Muscle layer of colon (tissue), 2 donors: ENCODE measurements around the gene ZNF467.

Experiments
- H3K27ac ChIP-seq: one replicate; pipeline ENCODE4 v1.7.0; 2013; ENCODE audit warnings: low read depth, mild to moderate bottlenecking, low read length, moderate library complexity
- H3K27me3 ChIP-seq, 2 donors: one replicate each; pipeline ENCODE4 v1.7.0; 2013; ENCODE audit warnings: low read length in 2 of 2, mild to moderate bottlenecking in 2 of 2; ENCODE audit not compliant: insufficient read depth in 2 of 2, control insufficient read depth in 1 of 2
- H3K36me3 ChIP-seq: one replicate; pipeline ENCODE4 v1.7.0; 2013; ENCODE audit warnings: mild to moderate bottlenecking, low read length; ENCODE audit not compliant: insufficient read depth
- H3K4me1 ChIP-seq: one replicate; pipeline ENCODE4 v1.7.0; 2013; ENCODE audit warnings: mild to moderate bottlenecking, low read length; ENCODE audit not compliant: insufficient read depth
- H3K4me3 ChIP-seq, 2 donors: one replicate each; pipeline ENCODE4 v1.7.0; 2013; ENCODE audit warnings: low read length in 2 of 2, low read depth in 1 of 2, mild to moderate bottlenecking in 1 of 2, moderate library complexity in 1 of 2
- H3K9ac ChIP-seq: one replicate; pipeline ENCODE4 v1.7.0; 2013; ENCODE audit warnings: low read length
- H3K9me3 ChIP-seq: one replicate; pipeline ENCODE4 v1.7.0; 2013; ENCODE audit warnings: mild to moderate bottlenecking, low read length
- donor health status: abdominal sarcoma.
- donor health status: Adenocarcinoma of cecum.

Gene ZNF467

DNA sequence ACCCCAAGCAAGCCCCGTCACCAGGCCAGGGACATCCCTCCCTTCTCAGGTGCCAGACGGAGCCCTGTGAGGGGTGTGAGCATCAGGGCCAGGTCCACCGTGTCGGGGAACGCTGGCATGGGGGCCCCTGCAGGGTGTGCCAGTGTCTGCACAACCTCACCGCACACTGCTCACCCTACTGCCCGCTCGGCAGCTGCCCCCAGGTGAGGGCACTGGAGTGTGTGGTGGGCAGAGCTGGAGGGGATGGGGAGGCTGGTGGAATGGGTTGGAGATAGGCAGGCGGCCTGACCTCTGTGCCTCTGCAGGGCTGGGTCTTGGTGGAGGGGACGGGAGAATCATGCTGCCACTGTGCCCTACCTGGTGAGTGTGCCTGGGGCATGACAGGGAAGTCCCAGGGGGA lies 19.9 kb upstream of the ZNF467 start:
- no peaks in the 10 kb centered on the region for H3K4me1 ChIP-seq
- no peaks in the 10 kb centered on the region for H3K36me3 ChIP-seq
- no peak overlapping the region for H3K27ac ChIP-seq
- H3K9ac ChIP-seq, result no peak overlapping the region
- H3K9me3 ChIP-seq, result no peaks in the 10 kb centered on the region
- peaks cover 0 to 30% of the 10 kb centered on the region in 2 donors for H3K27me3 ChIP-seq
- no peak overlapping the region for H3K4me3 ChIP-seq

DNA sequence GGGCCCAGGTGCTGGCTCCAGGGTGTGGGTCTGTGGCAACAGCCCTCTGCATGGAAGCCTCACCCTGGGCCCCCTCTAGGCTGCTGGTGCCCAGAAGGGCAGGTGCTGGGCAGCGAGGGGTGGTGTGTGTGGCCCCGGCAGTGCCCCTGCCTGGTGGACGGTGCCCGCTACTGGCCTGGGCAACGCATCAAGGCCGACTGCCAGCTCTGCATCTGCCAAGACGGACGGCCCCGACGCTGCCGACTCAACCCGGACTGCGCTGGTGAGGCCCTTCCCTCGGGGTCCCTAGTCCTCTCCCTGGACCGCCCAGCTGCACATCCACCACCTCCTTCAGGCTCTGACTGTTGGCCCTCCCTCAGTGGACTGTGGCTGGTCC lies 18.8 kb upstream of the ZNF467 start:
- Histone ChIP-seq H3K27ac (no peak overlapping the region), H3K27me3 (peaks cover 0 to 41% of the 10 kb centered on the region in 2 donors), H3K4me3 (no peak overlapping the region), H3K4me1 (no peaks in the 10 kb centered on the region), H3K9me3 (no peaks in the 10 kb centered on the region), H3K36me3 (no peaks in the 10 kb centered on the region), H3K9ac (no peak overlapping the region)

DNA sequence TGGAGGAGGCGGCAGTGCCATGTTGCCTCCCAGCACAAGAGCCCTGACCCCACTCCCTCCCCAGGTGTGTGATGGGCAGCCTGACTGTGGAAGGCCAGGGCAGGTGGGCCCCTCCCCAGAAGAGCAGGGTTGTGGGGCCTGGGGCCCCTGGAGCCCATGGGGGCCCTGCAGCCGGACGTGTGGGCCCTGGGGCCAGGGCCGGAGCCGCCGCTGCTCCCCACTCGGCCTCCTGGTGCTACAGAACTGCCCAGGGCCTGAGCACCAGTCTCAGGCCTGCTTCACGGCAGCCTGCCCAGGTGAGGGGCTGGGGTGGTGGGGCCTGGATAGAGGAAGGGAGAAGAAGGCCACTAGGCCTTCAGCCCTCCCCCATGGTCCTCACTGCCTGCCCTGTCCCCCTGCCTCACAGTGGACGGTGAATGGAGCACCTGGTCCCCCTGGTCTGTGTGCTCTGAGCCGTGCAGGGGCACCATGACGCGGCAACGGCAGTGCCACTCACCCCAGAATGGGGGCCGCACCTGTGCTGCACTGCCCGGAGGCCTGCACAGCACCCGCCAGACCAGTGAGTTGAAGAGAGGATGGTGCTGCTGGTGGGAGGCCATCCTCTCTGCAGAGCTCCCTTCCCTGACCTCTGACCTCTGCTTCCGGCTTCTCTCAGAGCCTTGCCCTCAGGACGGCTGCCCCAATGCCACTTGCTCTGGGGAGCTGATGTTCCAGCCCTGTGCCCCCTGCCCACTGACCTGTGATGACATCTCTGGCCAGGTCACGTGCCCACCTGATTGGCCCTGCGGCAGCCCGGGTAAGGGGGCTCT lies 18.2 kb upstream of the ZNF467 start:
- H3K27ac ChIP-seq, result no peak overlapping the region
- no peak overlapping the region for H3K4me3 ChIP-seq
- no peak overlapping the region for H3K9ac ChIP-seq
- H3K36me3 ChIP-seq, result no peaks in the 10 kb centered on the region
- no peaks in the 10 kb centered on the region for H3K9me3 ChIP-seq
- H3K4me1 ChIP-seq, result no peaks in the 10 kb centered on the region
- peaks cover 0 to 41% of the 10 kb centered on the region in 2 donors for H3K27me3 ChIP-seq

DNA sequence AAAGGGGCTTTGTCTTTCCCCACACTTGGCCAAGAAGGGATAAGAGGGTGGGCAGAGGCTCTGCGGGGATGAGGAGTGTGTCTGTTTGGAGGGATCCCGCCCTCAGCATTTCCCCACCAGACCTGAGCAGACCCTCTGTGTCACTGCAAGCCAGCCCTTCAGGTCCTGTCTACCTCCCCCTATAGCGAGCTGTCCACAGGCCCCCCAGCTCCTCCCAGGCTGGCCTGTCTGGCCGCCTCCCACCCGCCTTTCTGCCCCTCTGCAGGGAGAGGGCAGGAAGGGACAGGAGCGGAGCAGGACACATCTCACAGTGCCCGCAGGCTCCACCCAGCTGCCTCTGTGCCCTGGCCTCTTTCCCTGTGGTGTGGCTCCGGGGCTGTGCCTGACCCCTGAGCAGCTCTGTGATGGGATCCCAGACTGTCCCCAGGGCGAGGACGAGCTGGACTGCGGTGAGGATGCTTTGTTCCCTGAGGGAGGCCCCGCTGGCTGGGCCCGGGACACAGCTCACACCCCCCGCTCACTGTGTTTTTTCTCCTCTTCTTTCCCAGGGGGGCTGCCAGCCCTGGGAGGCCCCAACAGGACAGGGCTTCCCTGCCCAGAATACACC lies 17.5 kb upstream of the ZNF467 start:
- H3K9ac ChIP-seq, result no peak overlapping the region
- H3K36me3 ChIP-seq, result no peaks in the 10 kb centered on the region
- H3K27ac ChIP-seq, result no peak overlapping the region
- H3K9me3 ChIP-seq, result no peaks in the 10 kb centered on the region
- H3K4me3 ChIP-seq, result no peak overlapping the region
- H3K27me3 ChIP-seq, result peaks cover 0 to 41% of the 10 kb centered on the region in 2 donors
- H3K4me1 ChIP-seq, result no peaks in the 10 kb centered on the region

DNA sequence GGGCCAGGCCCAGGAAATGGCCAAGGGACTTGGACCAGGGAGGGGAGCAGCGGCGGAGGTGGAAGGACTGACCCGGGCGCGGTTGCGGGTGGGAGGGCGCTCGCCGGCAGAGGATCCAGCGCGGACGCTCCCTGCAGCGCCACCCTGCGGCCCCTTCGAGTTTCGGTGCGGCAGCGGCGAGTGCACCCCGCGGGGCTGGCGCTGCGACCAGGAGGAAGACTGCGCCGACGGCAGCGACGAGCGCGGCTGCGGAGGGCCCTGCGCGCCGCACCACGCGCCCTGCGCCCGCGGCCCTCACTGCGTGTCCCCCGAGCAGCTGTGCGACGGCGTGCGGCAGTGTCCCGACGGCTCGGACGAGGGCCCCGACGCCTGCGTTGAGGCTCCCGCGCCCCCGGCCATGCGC lies 16.8 kb upstream of the ZNF467 start:
- peaks cover 0 to 41% of the 10 kb centered on the region in 2 donors for H3K27me3 ChIP-seq
- H3K9ac ChIP-seq, result no peak overlapping the region
- no peaks in the 10 kb centered on the region for H3K36me3 ChIP-seq
- H3K9me3 ChIP-seq, result no peaks in the 10 kb centered on the region
- no peak overlapping the region for H3K27ac ChIP-seq
- H3K4me3 ChIP-seq, result no peak overlapping the region
- H3K4me1 ChIP-seq, result no peaks in the 10 kb centered on the region

DNA sequence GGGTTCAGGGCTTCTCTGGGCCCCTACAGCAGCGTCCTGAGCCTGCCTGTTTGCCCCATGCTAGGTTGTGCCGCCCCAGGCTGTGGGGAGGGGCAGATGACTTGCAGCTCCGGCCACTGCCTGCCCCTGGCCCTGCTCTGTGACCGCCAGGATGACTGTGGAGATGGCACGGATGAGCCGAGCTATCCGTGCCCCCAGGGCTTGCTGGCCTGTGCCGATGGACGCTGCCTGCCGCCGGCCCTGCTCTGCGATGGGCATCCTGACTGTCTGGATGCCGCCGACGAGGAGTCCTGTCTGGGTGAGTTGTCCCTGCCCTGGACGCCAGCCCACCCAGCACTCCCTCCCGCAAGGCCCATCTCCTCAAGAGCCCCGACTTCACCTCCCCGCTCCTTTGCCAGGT lies 15.7 kb upstream of the ZNF467 start:
- peaks cover 0 to 41% of the 10 kb centered on the region in 2 donors for H3K27me3 ChIP-seq
- H3K4me3 ChIP-seq, result no peak overlapping the region
- no peak overlapping the region for H3K27ac ChIP-seq
- H3K9me3 ChIP-seq, result no peaks in the 10 kb centered on the region
- H3K9ac ChIP-seq, result no peak overlapping the region
- H3K36me3 ChIP-seq, result no peaks in the 10 kb centered on the region
- H3K4me1 ChIP-seq, result no peaks in the 10 kb centered on the region

DNA sequence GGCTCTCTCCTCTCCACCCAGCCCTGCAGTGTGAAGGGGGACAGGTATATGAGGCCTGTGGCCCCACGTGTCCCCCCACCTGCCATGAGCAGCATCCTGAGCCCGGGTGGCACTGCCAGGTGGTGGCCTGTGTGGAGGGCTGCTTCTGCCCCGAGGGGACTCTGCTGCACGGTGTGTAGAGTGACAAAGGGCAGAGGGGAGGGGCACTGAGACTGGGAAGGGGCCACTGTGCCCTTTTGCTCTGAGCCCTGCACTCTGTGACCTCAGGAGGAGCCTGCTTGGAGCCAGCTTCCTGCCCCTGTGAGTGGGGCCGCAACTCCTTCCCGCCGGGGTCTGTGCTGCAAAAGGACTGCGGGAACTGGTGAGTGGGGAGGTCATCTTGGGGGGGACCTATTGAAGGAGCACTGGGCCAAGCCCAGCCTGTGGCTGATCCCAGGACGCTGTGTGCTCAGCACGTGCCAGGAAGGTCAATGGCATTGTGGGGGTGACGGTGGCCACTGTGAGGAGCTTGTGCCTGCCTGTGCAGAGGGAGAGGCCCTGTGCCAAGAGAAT lies 15.0 kb upstream of the ZNF467 start:
- no peaks in the 10 kb centered on the region for H3K4me1 ChIP-seq
- H3K27ac ChIP-seq, result no peak overlapping the region
- H3K27me3 ChIP-seq, result peaks cover 0 to 41% of the 10 kb centered on the region in 2 donors
- no peak overlapping the region for H3K4me3 ChIP-seq
- no peak overlapping the region for H3K9ac ChIP-seq
- H3K36me3 ChIP-seq, result no peaks in the 10 kb centered on the region
- H3K9me3 ChIP-seq, result no peaks in the 10 kb centered on the region

DNA sequence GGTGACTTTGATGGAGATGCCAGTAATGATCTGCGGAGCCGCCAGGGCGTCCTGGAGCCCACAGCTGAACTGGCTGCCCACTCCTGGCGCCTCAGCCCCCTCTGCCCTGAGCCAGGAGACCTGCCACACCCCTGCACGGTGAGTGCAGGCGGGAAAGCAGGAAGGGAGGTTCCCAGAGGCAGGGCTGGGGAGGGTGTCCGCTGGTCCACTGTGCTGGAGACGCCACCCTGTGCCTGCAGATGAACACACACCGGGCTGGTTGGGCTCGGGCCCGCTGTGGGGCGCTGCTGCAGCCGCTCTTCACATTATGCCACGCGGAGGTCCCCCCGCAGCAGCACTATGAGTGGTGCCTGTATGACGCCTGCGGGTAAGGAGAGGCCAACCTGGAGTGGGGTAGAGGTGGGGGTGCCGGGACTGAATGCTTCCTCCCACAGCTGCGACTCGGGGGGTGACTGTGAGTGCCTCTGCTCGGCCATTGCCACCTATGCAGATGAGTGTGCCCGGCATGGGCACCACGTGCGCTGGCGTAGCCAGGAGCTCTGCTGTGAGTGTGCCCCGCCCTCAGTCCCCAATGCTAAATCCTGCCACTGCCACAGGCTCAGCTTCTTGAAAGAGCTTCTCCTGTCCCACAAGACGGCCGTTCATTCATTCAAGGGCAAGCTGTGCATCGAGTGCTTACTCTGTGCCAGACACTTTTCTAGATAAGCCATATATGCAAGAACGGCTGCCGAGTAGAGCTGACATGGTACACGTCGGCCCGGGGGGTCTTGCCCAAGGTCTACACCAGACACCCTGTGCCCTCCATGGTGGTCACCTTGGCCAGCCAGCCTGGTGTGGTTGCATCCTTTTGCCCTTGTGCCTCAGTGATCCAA lies 14.3 kb upstream of the ZNF467 start:
- Histone ChIP-seq H3K4me3 (no peak overlapping the region), H3K4me1 (no peaks in the 10 kb centered on the region), H3K9me3 (no peaks in the 10 kb centered on the region), H3K27ac (no peak overlapping the region), H3K9ac (no peak overlapping the region), H3K27me3 (peaks cover 0 to 41% of the 10 kb centered on the region in 2 donors), H3K36me3 (no peaks in the 10 kb centered on the region)

DNA sequence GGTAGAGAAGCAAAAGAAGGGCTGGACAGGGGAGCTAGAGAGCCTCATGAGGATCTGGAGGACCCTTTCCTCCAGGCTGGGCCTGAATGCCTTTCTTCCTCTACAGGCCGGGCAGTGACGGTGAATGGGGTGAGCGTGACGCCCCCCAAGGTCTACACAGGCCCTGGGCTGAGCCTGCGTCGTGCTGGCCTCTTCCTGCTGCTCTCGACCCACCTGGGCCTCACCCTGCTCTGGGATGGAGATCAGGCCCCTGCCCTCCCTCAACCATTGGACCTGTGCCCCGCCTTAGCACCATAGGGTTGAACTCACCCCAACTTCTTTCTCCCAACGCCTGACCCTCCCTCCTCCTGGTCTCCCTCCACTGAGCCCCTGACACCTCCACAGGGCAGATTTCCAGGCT lies 12.6 kb upstream of the ZNF467 start:
- Histone ChIP-seq H3K36me3 (no peaks in the 10 kb centered on the region), H3K27me3 (peaks cover 0 to 38% of the 10 kb centered on the region in 2 donors), H3K9me3 (no peaks in the 10 kb centered on the region), H3K9ac (no peak overlapping the region), H3K4me1 (no peaks in the 10 kb centered on the region), H3K27ac (no peak overlapping the region), H3K4me3 (no peak overlapping the region)

DNA sequence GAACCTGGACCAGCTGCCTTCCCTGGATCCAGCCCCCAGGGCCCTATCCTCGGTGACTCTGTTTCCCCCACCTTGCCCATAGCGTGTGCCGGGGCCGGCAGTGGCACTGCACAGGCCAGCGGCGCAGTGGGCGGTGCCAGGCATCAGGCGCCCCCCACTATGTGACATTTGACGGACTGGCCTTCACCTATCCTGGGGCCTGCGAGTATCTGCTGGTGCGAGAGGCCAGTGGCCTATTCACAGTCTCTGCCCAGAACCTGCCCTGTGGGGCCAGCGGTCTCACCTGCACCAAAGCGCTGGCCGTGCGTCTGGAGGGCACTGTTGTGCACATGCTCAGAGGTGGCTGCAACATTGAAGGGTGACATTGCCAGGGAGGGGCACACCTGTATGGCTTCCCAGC lies 12.0 kb upstream of the ZNF467 start:
- Histone ChIP-seq H3K27me3 (peaks cover 0 to 32% of the 10 kb centered on the region in 2 donors), H3K4me1 (no peaks in the 10 kb centered on the region), H3K4me3 (no peak overlapping the region), H3K27ac (no peak overlapping the region), H3K9ac (no peak overlapping the region), H3K36me3 (no peaks in the 10 kb centered on the region), H3K9me3 (no peaks in the 10 kb centered on the region)

DNA sequence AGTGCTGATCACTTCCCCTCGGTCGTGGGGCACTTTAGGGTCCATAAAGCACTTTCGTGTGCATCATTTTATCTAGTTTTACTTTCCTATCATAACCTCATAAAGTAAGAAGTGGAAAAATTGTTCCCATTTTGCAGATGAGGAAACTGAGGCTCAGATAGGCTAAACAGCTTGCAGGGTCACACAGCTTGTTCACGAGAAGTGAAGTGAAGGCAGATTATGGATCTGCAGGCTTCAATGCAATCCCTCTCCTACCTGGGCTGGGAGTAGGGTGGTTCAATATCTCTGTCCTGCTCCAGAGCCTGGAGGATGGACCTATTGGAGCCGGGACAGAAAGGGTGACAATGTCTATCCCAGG lies 10.8 kb upstream of the ZNF467 start:
- no peaks in the 10 kb centered on the region for H3K4me1 ChIP-seq
- no peak overlapping the region for H3K4me3 ChIP-seq
- H3K27ac ChIP-seq, result no peak overlapping the region
- no peak overlapping the region for H3K9ac ChIP-seq
- H3K27me3 ChIP-seq, result peaks cover 0 to 21% of the 10 kb centered on the region in 2 donors
- H3K9me3 ChIP-seq, result no peaks in the 10 kb centered on the region
- no peaks in the 10 kb centered on the region for H3K36me3 ChIP-seq
